Upper lobe of left lung (tissue), 6 donors: Measurements from ENCODE around the gene MYL7. TPM values are rescaled to one million over a fixed set of nuclear protein-coding genes. Genes with fewer than 3 reads are reported as not detected.

Experiments used
- ATAC-seq, 2 donors: fragments of 200-7000 bp; cut with Tn5 transposase; one replicate each; pipeline ENCODE4 v1.9.1; 2022; ENCODE audit warnings: mild to moderate bottlenecking in 2 of 2, moderate library complexity in 2 of 2; ENCODE audit not compliant: low FRiP score in 2 of 2
- DNase-seq, 2 donors: peaks; one replicate each; pipeline ENCODE4 v3.0.0-alpha.2; 2019 to 2020
- H3K27ac ChIP-seq, 4 donors: fragments of 200-600 bp; sonication (generic); one replicate each; pipeline ENCODE4 v1.5.1; 2016 to 2019
- H3K27me3 ChIP-seq, 4 donors: fragments of 200-600 bp; sonication (generic); one replicate each; pipeline ENCODE4 v1.5.1; 2017 to 2019
- H3K36me3 ChIP-seq, 4 donors: fragments of 200-600 bp; sonication (generic); one replicate each; pipeline ENCODE4 v1.5.1; 2016 to 2019
- H3K4me1 ChIP-seq, 4 donors: fragments of 200-600 bp; sonication (generic); one replicate each; pipeline ENCODE4 v1.5.1; 2018 to 2019
- H3K4me3 ChIP-seq, 4 donors: fragments of 200-600 bp; sonication (generic); one replicate each; pipeline ENCODE4 v1.5.1; 2017 to 2019; ENCODE audit warnings: mild to moderate bottlenecking in 2 of 4, moderate library complexity in 1 of 4
- H3K9me3 ChIP-seq, 4 donors: fragments of 200-600 bp; sonication (generic); one replicate each; pipeline ENCODE4 v1.5.1; 2018 to 2019
- CTCF ChIP-seq, 6 experiments: fragments of 450-650 bp in 4 of 6; fragments of 200-600 bp in 2 of 6; sonication (generic) in 2 of 6; IDR thresholded peaks; one replicate each; pipeline ENCODE4 v1.5.1; 2016 to 2019; ENCODE audit warnings: antibody characterized with exemption in 6 of 6
- EP300 ChIP-seq, 4 donors: sonication (generic); formaldehyde crosslinking; IDR thresholded peaks; one replicate each; pipeline ENCODE4 v1.5.1; 2017; ENCODE audit warnings: antibody characterized with exemption in 4 of 4, control low read depth in 2 of 4
- POLR2A ChIP-seq, 4 donors: fragments of 450-650 bp; IDR thresholded peaks; one replicate each; pipeline ENCODE4 v1.5.1; 2016 to 2017; ENCODE audit warnings: antibody characterized with exemption in 4 of 4, mild to moderate bottlenecking in 2 of 4
- POLR2AphosphoS5 ChIP-seq, 2 donors: sonication (generic); formaldehyde crosslinking; IDR thresholded peaks; one replicate each; pipeline ENCODE4 v1.5.1; 2017; ENCODE audit warnings: antibody characterized with exemption in 2 of 2
- WGBS, 2 donors: methylation state at CpG; one replicate each; pipeline ENCODE4 v1.1.5; 2017 to 2018; 5-methylcytosine and 5-hydroxymethylcytosine counted together
- small RNA-seq, 4 donors: library from RNA; depleted of rRNA; stranded (forward); fragments of <200 nt; gene quantifications; one replicate each; pipeline ENCODE3, GENCODE V24; 2016
- total RNA-seq, 6 donors: library from RNA; depleted of rRNA in 4 of 6; stranded (reverse); fragments of >200 nt in 4 of 6; gene quantifications; one replicate each; pipeline versions ENCODE4 v1.1.0 to v1.2.1, GENCODE V29; 2016 to 2021
- donor health status: DM: no; HTN: no; CAD: no; lungs with moderate emphysema.
- donor health status: DM: no; HTN: yes; CAD: no; lungs with severe emphysema.

MYL7 gene
- total RNA-seq, 6 donors from 2014 or later: not detected

GRCh38 chr7:44093102-44093641 is 48.0 kb downstream of the MYL7 start:
- H3K27ac ChIP-seq: no peak overlapping the region
- H3K4me3 ChIP-seq: no peak overlapping the region
- no peak for DNase-seq
- 60 to 76% methylated on average over 6 of the region's 6 CpGs for WGBS, 2 donors
- no peaks in the 10 kb centered on the region for H3K36me3 ChIP-seq
- no peaks in the 10 kb centered on the region for H3K9me3 ChIP-seq
- peaks cover 0 to 10% (median 2%) of the 10 kb centered on the region in 4 donors for H3K4me1 ChIP-seq
- TF ChIP-seq EP300 (IDR thresholded peaks at IDR 0.05) (no peak), CTCF (IDR thresholded peaks at IDR 0.05) (no peak), POLR2A (IDR thresholded peaks at IDR 0.05) (no peak), POLR2AphosphoS5 (IDR thresholded peaks at IDR 0.05) (no peak)
- no peak for ATAC-seq
- no peaks in the 10 kb centered on the region for H3K27me3 ChIP-seq

Small RNAs within 50 kb of the gene (small RNA-seq; reads per million reads assigned to genes)
- 0 reads per million in 4 donors for gene RNA5SP230

Other genes with a start within 250 kb of the MYL7 start
- gene URGCP, start 234.7 kb downstream of the MYL7 start, total RNA-seq: 10 to 100 TPM; 24.1 to 31.4 (median 29.4) TPM
- gene UBE2D4, start 214.9 kb downstream of the MYL7 start, total RNA-seq: 10 to 100 TPM in 5 of 6 donors, 1 to 10 TPM in 1; 4.9 to 24.9 (median 17.4) TPM
- gene SPDYE1, start 143.4 kb downstream of the MYL7 start, total RNA-seq: not detected
- 100 to 1,000 TPM in 5 of 6 donors, 10 to 100 TPM in 1; 81.8 to 169 (median 130) TPM for gene DBNL, start 96.6 kb downstream of the MYL7 start, total RNA-seq
- under 1 TPM in 4 of 6 donors, not detected in 2; 0.26 to 0.91 (median 0.75) TPM for gene PGAM2, start 75.8 kb downstream of the MYL7 start, total RNA-seq
- 100 to 1,000 TPM in 1 of 6 donors, 10 to 100 TPM in 5; 17.3 to 178 (median 37.1) TPM for gene POLM, start 58.8 kb downstream of the MYL7 start, total RNA-seq
- gene AEBP1, start 37.0 kb downstream of the MYL7 start, total RNA-seq: 100 to 1,000 TPM in 2 of 6 donors, 10 to 100 TPM in 4; 34.1 to 241 (median 92.7) TPM
- 10 to 100 TPM; 27.2 to 70.1 (median 52.5) TPM for gene POLD2, start 17.8 kb downstream of the MYL7 start, total RNA-seq
- gene GCK, start 48.1 kb upstream of the MYL7 start, total RNA-seq: under 1 TPM in 4 of 6 donors, not detected in 2; 0.17 to 0.49 (median 0.30) TPM
- 10 to 100 TPM; 29.3 to 70.2 (median 53.1) TPM for gene YKT6, start 59.6 kb upstream of the MYL7 start, total RNA-seq
- gene CAMK2B, start 184.3 kb upstream of the MYL7 start, total RNA-seq: 1 to 10 TPM in 1 of 6 donors, under 1 TPM in 2, not detected in 3; 0.09 to 1.8 (median 0.27) TPM